Esophagus muscularis mucosa (tissue), 4 donors: ENCODE measurements around the gene ATP8B1. TPM values are rescaled to one million over a fixed set of nuclear protein-coding genes. Genes with fewer than 3 reads are reported as not detected.

ENCODE experiments used
- DNase-seq: peaks from one replicate; pipeline ENCODE4 v3.0.0-alpha.2; 2017; ENCODE audit errors: extremely low spot score
- H3K27ac ChIP-seq, 4 donors: fragments of 200-600 bp; sonication (generic); replicated peaks in 1 of 4; 1 replicate in 3 of 4; 2 replicates in 1 of 4; pipeline ENCODE4 v1.5.1; 2016 to 2019; ENCODE audit warnings: mild to moderate bottlenecking in 1 of 4
- H3K27me3 ChIP-seq, 4 donors: fragments of 200-600 bp; sonication (generic); one replicate each; pipeline versions ENCODE4 v1.5.1 to v1.6.0; 2016 to 2019
- H3K36me3 ChIP-seq, 4 donors: fragments of 200-600 bp; sonication (generic); one replicate each; pipeline ENCODE4 v1.5.1; 2016 to 2019
- H3K4me1 ChIP-seq, 4 donors: fragments of 200-600 bp; sonication (generic); one replicate each; pipeline ENCODE4 v1.5.1; 2016 to 2019
- H3K4me3 ChIP-seq, 4 donors: fragments of 200-600 bp; sonication (generic); 1 replicate in 2 of 4; 2 replicates in 2 of 4; pipeline ENCODE4 v1.5.1; 2016 to 2019; ENCODE audit warnings: mild to moderate bottlenecking in 4 of 4, moderate library complexity in 1 of 4
- H3K9me3 ChIP-seq, 4 donors: fragments of 200-600 bp; sonication (generic); 1 replicate in 3 of 4; 2 replicates in 1 of 4; pipeline ENCODE4 v1.5.1; 2016 to 2019
- EP300 ChIP-seq: sonication (generic); formaldehyde crosslinking; IDR thresholded peaks from one replicate; pipeline ENCODE4 v1.6.1; 2017; ENCODE audit warnings: antibody characterized with exemption
- POLR2A ChIP-seq: fragments of 450-650 bp; IDR thresholded peaks from one replicate; pipeline ENCODE4 v1.6.1; 2017; ENCODE audit warnings: antibody characterized with exemption, moderate library complexity, mild to moderate bottlenecking, low read depth
- POLR2AphosphoS5 ChIP-seq, 2 donors: sonication (generic); formaldehyde crosslinking; IDR thresholded peaks; one replicate each; pipeline ENCODE4 v1.6.1; 2017; ENCODE audit warnings: antibody characterized with exemption in 2 of 2
- WGBS: methylation state at CpG from one replicate; pipeline ENCODE4 v1.1.5; 2018; 5-methylcytosine and 5-hydroxymethylcytosine counted together
- intact Hi-C: fragments of 100-400 bp; cut with DNase I; formaldehyde crosslinking; loops from one replicate; pipeline ENCODE4 v1.15.1; 2023
- total RNA-seq, 4 donors: library from RNA; depleted of rRNA; stranded (reverse); fragments of >200 nt; gene quantifications; one replicate each; pipeline versions ENCODE4 v1.1.0 to v1.2.1, GENCODE V29; 2016
- TF ChIP-seq, protein P1 (sequence below), 3 experiments: fragments of 200-600 bp in 2 of 3; fragments of 450-650 bp in 1 of 3; sonication (generic) in 2 of 3; IDR thresholded peaks; one replicate each; pipeline ENCODE4 v1.5.1; 2017 to 2019; ENCODE audit warnings: antibody characterized with exemption in 3 of 3, mild to moderate bottlenecking in 2 of 3, moderate library complexity in 1 of 3

ATP8B1 gene
- total RNA-seq, 4 donors from 2014 or later, result 18.3 to 21.9 (median 19.6) TPM

DNA sequence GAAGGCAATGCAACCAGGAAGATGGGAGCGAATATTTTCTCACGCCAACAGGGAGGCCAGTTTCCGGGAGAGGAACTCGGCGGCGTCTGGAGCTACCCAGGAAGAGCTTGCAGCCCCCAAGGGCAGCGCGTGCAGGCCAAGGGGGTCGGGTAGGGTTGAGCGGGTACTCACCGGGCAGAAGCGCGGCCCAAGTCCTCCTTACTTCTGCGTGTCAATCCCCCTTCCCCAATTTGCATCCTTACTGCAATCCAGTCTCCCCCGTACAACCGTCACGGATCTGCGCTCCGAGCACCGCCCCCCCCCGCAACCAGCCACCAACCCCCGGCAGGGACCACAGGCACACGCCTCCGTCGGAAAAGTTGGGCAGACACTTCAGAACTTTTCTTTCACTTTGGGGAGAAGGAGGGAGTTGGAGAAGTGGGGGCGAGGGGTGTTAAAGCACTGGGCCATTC lies 1.3 kb downstream of the ATP8B1 start:
- Histone ChIP-seq H3K9me3 (no peaks in the 10 kb centered on the region), H3K36me3 (no peaks in the 10 kb centered on the region), H3K27me3 (no peaks in the 10 kb centered on the region), H3K27ac (peak overlapping the region; percentile 90 to 93 (median 92)), H3K4me1 (peaks cover 12 to 67% (median 56%) of the 10 kb centered on the region in 4 donors), H3K4me3 (peak overlapping the region; percentile 68 to 85 (median 82))
- WGBS, result 21% methylated on average over 20 of the region's 26 CpGs
- TF ChIP-seq, protein P1, sequence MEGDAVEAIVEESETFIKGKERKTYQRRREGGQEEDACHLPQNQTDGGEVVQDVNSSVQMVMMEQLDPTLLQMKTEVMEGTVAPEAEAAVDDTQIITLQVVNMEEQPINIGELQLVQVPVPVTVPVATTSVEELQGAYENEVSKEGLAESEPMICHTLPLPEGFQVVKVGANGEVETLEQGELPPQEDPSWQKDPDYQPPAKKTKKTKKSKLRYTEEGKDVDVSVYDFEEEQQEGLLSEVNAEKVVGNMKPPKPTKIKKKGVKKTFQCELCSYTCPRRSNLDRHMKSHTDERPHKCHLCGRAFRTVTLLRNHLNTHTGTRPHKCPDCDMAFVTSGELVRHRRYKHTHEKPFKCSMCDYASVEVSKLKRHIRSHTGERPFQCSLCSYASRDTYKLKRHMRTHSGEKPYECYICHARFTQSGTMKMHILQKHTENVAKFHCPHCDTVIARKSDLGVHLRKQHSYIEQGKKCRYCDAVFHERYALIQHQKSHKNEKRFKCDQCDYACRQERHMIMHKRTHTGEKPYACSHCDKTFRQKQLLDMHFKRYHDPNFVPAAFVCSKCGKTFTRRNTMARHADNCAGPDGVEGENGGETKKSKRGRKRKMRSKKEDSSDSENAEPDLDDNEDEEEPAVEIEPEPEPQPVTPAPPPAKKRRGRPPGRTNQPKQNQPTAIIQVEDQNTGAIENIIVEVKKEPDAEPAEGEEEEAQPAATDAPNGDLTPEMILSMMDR (IDR thresholded peaks at IDR 0.05), result no peak
- TF ChIP-seq POLR2AphosphoS5 (IDR thresholded peaks at IDR 0.05) (no peak), EP300 (no peak), POLR2A (no peak)
- intact Hi-C loops, result no loop called here
- DNase-seq, result no peak

DNA sequence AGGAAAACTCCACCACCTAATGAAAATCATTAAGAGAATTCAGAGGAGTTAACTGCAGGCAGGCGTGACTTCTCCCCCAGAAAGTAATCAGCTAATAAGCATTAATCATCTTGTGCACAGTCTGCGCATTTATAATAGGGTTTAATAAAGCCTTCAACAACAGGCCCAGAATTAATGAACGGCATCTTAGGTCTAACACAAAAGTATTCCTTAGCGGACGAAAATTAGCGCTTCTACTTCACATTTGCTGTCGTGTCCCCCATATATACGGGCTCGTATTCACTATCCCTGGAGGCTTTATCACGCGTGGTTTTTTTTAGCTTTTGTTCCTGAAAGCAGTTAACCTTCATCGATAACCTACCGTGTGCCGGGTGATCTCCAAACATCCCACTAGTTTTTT lies 1.8 kb downstream of the ATP8B1 start:
- intact Hi-C loops, result no loop called here
- peak overlapping the region; percentile 90 to 93 (median 92) for H3K27ac ChIP-seq
- no peak for DNase-seq

DNA sequence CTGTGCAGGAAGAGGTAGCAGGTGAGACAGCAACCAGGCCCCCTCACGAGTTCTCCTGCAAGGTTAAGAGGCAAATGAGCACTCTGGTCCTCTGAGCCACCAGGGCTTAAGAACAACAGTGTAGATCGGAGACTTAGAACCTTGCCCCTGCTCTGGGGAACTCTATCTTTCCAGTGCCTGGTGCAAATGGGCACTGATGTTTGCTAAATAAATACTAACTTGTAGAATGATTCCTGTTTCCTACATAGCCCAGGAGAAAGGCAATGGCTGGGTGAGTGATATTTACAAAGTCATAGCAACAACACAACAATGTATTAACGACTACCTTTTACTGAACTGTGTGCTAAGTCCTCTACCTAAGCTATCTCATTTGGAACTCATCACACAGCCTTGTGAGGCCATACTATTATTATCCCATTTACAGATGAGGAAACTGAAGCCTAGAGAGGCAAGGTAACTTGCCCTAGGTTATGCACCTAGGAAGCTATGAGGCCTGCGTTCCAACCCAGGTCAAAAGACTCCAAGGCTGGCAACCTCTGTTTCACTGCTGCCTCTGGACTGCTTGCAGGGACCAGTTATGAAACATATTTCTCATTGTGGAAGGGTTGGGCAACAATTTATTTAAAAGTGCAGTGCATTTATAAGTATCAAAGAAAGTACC lies 4.3 kb downstream of the ATP8B1 start:
- intact Hi-C loops, result no loop called here
- H3K9me3 ChIP-seq, result no peaks in the 10 kb centered on the region
- no peak for DNase-seq
- no peak overlapping the region for H3K27ac ChIP-seq
- TF ChIP-seq, protein P1 (IDR thresholded peaks at IDR 0.05), result no peak
- TF ChIP-seq POLR2AphosphoS5 (IDR thresholded peaks at IDR 0.05), result no peak
- 82% methylated on average over 4 of the region's 4 CpGs for WGBS
- H3K4me3 ChIP-seq, result no peak overlapping the region
- H3K36me3 ChIP-seq, result no peaks in the 10 kb centered on the region
- peaks cover 10 to 67% (median 59%) of the 10 kb centered on the region in 4 donors for H3K4me1 ChIP-seq
- no peaks in the 10 kb centered on the region for H3K27me3 ChIP-seq

More for the DNA sequence above, 1.8 kb downstream of the ATP8B1 start:
- no peaks in the 10 kb centered on the region for H3K36me3 ChIP-seq
- H3K4me1 ChIP-seq, result peaks cover 9 to 63% (median 54%) of the 10 kb centered on the region in 4 donors
- TF ChIP-seq, protein P1 (IDR thresholded peaks at IDR 0.05), result no peak
- TF ChIP-seq POLR2A, result no peak
- TF ChIP-seq POLR2AphosphoS5 (IDR thresholded peaks at IDR 0.05), result no peak
- TF ChIP-seq EP300, result no peak
- WGBS, result 48% methylated on average over 14 of the region's 14 CpGs
- peak overlapping the region; percentile 68 to 85 (median 82) for H3K4me3 ChIP-seq
- no peaks in the 10 kb centered on the region for H3K9me3 ChIP-seq
- no peaks in the 10 kb centered on the region for H3K27me3 ChIP-seq

DNA sequence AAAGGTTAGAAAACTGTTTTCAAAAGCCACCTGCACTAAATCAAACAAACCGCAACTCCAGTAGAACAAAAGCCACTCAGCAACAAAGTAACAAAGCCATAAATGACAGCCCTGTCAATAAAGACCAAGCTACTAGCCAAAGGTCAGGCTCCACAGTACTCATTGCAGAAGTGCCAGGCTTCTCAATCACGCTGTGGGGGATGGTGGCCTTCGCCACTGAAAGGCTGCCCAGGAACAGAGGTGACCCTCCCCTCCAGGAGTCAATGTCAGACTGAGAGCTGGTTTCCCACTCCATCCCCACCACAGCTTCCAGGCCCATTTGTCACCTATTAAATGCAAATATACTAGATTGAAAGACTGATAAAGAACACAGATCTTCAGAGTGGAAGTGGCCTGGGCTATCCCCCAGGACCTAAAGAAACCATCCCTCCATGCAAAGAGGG lies 5.9 kb downstream of the ATP8B1 start:
- no peaks in the 10 kb centered on the region for H3K9me3 ChIP-seq
- H3K4me3 ChIP-seq, result no peak overlapping the region
- WGBS, result 88% methylated on average over 3 of the region's 3 CpGs
- intact Hi-C loops, result no loop called here
- no peaks in the 10 kb centered on the region for H3K27me3 ChIP-seq
- no peaks in the 10 kb centered on the region for H3K36me3 ChIP-seq
- TF ChIP-seq EP300, result no peak
- no peak for TF ChIP-seq POLR2A
- TF ChIP-seq, protein P1 (IDR thresholded peaks at IDR 0.05), result no peak
- no peak for TF ChIP-seq POLR2AphosphoS5 (IDR thresholded peaks at IDR 0.05)
- peaks cover 20 to 73% (median 64%) of the 10 kb centered on the region in 4 donors for H3K4me1 ChIP-seq
- no peak overlapping the region for H3K27ac ChIP-seq
- no peak for DNase-seq
